ENCODE results near the gene DHX16. TPM values are rescaled to one million over a fixed set of nuclear protein-coding genes. Genes with fewer than 3 reads are reported as not detected.

DHX16 gene
- total RNA-seq, 2 experiments from 2014 or later, result 27.1 to 37.5 TPM

DNA sequence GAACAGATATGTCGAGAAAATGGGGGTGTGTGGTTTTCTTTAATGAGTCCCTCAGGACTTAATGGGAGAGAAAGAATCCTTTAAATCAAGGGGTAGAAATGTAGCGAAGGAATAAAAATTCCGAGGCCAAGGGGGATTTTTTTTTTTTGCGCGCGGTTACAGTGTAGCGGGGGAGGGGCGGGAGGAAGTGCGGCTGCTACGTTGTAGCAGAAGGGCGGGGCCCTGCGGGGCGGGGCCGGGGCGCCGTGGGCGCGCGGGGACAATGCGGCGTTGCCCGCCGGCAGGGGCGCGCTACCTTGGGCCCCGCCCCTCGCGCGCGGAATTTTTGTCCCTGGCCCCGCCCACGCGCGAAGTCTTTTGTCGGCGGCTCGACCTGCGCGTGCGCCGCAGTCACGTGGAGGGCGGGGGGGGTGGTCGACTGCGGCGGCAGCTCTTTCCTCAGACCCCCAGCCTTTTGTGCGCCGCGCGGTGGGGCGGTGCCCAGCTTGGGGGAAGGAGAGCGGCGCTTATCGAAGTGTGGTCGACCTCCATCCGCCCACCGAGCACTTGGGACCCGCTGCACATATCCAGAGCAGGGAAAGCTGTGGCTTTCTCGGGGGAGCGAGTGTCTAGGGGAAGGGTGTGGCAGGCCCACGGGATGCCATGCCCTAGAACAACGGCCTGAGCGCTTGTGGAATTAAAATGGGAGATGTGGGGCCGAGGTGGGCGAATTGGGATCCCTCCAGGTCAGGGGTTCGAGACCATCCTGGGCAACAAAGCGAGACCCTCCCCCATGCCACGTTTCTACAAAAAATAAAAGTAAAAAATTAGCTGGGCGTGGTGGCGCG, 48.6 kb upstream of the DHX16 start:
- POLR2A ChIA-PET, result interaction anchor here (0.6 to 6.0 kb wide), 9 partner anchors 9 to 106 kb away, joined by 3 to 71 read pairs (median 5); partner anchors contain the start of gene NRM
- H3K79me2 ChIP-seq (ENCODE audit: insufficient read depth, low read depth, low read length), result peaks cover 85% of the 10 kb centered on the region
- H3K4me3 ChIP-seq (ENCODE audit: low read depth, low read length, poor library complexity, severe bottlenecking), result peak overlapping the region; percentile 91
- intact Hi-C loops (cut with micrococcal nuclease; ENCODE audit: unreplicated experiment), result loop anchor here (1.0 to 5.0 kb wide), 3 partner anchors 39 to 164 kb away; partner anchors contain the start of genes GNL1 and PRR3
- no TSS peak for BruUV-seq (replicated peaks)
- H3K4me1 ChIP-seq (ENCODE audit: insufficient read depth, low read length, poor library complexity, severe bottlenecking), result peaks cover 48% of the 10 kb centered on the region
- H3K9me2 ChIP-seq (ENCODE audit: insufficient read depth, low read length), result no peaks in the 10 kb centered on the region
- no peak overlapping the region for H2AFZ ChIP-seq (ENCODE audit: low read length)
- H3K27ac ChIP-seq (ENCODE audit: low read depth, low read length, poor library complexity, severe bottlenecking), result peak overlapping the region; percentile 97
- peaks cover 35% of the 10 kb centered on the region for H4K20me1 ChIP-seq (ENCODE audit: insufficient read depth, low read length)
- CTCF ChIA-PET (ENCODE audit: unreplicated experiment), result interaction anchor here (0.6 to 2.0 kb wide), 3 partner anchors 9 to 42 kb away, joined by 3 to 7 read pairs (median 7); no protein-coding TSS in a partner anchor
- TF ChIP-seq EZH2phosphoT487 (IDR thresholded peaks at IDR 0.05; ENCODE audit: borderline replicate concordance, low read depth, low read length), result no peak
- TF ChIP-seq, protein P1, sequence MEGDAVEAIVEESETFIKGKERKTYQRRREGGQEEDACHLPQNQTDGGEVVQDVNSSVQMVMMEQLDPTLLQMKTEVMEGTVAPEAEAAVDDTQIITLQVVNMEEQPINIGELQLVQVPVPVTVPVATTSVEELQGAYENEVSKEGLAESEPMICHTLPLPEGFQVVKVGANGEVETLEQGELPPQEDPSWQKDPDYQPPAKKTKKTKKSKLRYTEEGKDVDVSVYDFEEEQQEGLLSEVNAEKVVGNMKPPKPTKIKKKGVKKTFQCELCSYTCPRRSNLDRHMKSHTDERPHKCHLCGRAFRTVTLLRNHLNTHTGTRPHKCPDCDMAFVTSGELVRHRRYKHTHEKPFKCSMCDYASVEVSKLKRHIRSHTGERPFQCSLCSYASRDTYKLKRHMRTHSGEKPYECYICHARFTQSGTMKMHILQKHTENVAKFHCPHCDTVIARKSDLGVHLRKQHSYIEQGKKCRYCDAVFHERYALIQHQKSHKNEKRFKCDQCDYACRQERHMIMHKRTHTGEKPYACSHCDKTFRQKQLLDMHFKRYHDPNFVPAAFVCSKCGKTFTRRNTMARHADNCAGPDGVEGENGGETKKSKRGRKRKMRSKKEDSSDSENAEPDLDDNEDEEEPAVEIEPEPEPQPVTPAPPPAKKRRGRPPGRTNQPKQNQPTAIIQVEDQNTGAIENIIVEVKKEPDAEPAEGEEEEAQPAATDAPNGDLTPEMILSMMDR (conservative IDR thresholded peaks at IDR 0.05; ENCODE audit: low read length), result peak; percentile 48; the same call in 1 of the 2 replicates
- DNase-seq (ENCODE audit: low spot score), result peak; percentile 93
- H3K9me3 ChIP-seq (ENCODE audit: low read length), result no peaks in the 10 kb centered on the region
- H3K4me2 ChIP-seq (ENCODE audit: low read length), result peak overlapping the region; percentile 95
- peaks cover 65% of the 10 kb centered on the region for H3K36me3 ChIP-seq (ENCODE audit: insufficient read depth, low read length)

DNA sequence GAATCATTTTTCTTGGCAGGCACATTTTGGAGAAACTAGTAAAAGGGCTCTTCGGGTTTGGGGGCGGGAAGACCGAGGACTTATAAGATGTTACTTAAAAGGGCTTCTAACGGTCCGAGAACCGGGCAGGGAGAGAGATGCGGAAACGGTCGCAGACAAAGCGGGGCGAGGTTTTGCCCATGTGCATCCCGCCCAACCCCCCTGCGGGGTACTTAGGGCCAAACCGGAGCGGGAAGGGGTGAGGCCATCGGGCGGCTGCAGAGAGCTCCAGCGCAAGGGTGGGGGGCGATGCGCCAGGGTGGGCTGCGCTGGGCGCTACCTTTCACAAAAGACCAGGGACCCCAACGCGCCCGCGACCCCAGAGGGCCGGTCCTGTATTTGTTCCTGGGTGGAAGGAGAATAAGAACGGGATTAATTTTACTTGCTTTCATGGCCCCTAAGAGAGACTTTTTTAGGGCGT, 48.0 kb upstream of the DHX16 start:
- Histone ChIP-seq H2AFZ (ENCODE audit: low read length) (no peak overlapping the region), H3K9me3 (ENCODE audit: low read length) (no peaks in the 10 kb centered on the region), H3K4me1 (ENCODE audit: insufficient read depth, low read length, poor library complexity, severe bottlenecking) (peaks cover 52% of the 10 kb centered on the region), H3K27ac (ENCODE audit: low read depth, low read length, poor library complexity, severe bottlenecking) (peak overlapping the region; percentile 97), H3K9me2 (ENCODE audit: insufficient read depth, low read length) (no peaks in the 10 kb centered on the region), H3K4me3 (ENCODE audit: low read depth, low read length, poor library complexity, severe bottlenecking) (peak overlapping the region; percentile 91), H3K79me2 (ENCODE audit: insufficient read depth, low read depth, low read length) (peaks cover 88% of the 10 kb centered on the region), H3K36me3 (ENCODE audit: insufficient read depth, low read length) (peaks cover 60% of the 10 kb centered on the region), H4K20me1 (ENCODE audit: insufficient read depth, low read length) (peaks cover 33% of the 10 kb centered on the region), H3K4me2 (ENCODE audit: low read length) (peak overlapping the region; percentile 66)
- intact Hi-C loops (cut with micrococcal nuclease; ENCODE audit: unreplicated experiment), result loop anchor here (1.0 to 5.0 kb wide), 3 partner anchors 38 to 163 kb away; partner anchors contain the start of genes C6orf136, GNL1 and PRR3
- ChIA-PET CTCF (ENCODE audit: unreplicated experiment) (interaction anchor here (0.6 to 2.0 kb wide), 2 partner anchors 10 to 31 kb away, joined by 3 to 7 read pairs; no protein-coding TSS in a partner anchor), POLR2A (interaction anchor here (0.6 to 6.0 kb wide), 9 partner anchors 10 to 105 kb away, joined by 3 to 71 read pairs (median 4); partner anchors contain the start of gene NRM)
- DNase-seq (ENCODE audit: low spot score), result peak; percentile 92
- no TSS peak for BruUV-seq (replicated peaks)
- TF ChIP-seq, protein P1 (conservative IDR thresholded peaks at IDR 0.05; ENCODE audit: low read length), result no peak
- no peak for TF ChIP-seq EZH2phosphoT487 (IDR thresholded peaks at IDR 0.05; ENCODE audit: borderline replicate concordance, low read depth, low read length)

Measured in OCI-LY7 (cell line).